Gastrocnemius medialis (tissue), 4 donors: ENCODE results near the gene PRDM2. TPM values are rescaled to one million over a fixed set of nuclear protein-coding genes. Genes with fewer than 3 reads are reported as not detected.
A peak's percentile ranks its signal among the peaks of the same experiment; 100 is the strongest.

ENCODE experiments used
- ATAC-seq, 2 donors: fragments of 150-250 bp; one replicate each; pipeline ENCODE4 v1.9.1; 2016
- DNase-seq, 2 donors: peaks; one replicate each; pipeline ENCODE4 v3.0.0-alpha.2; 2019
- H3K27ac ChIP-seq, 4 donors: fragments of 200-600 bp; sonication (generic); 1 replicate in 1 of 4; 2 replicates in 3 of 4; pipeline ENCODE4 v1.5.1; 2016 to 2018; ENCODE audit warnings: mild to moderate bottlenecking in 2 of 4, moderate library complexity in 1 of 4
- H3K27me3 ChIP-seq, 3 donors: fragments of 200-600 bp; sonication (generic) in 2 of 3; 1 replicate in 1 of 3; 2 replicates in 2 of 3; pipeline versions ENCODE4 v1.5.1 to v1.6.0; 2016 to 2019; ENCODE audit warnings: mild to moderate bottlenecking in 1 of 3, moderate library complexity in 1 of 3
- H3K36me3 ChIP-seq, 2 donors: fragments of 200-600 bp; sonication (generic) in 1 of 2; one replicate each; pipeline ENCODE4 v1.5.1; 2017 to 2018
- H3K4me1 ChIP-seq, 2 donors: fragments of 200-600 bp; sonication (generic) in 1 of 2; one replicate each; pipeline ENCODE4 v1.5.1; 2016 to 2017; ENCODE audit warnings: mild to moderate bottlenecking in 2 of 2
- H3K4me3 ChIP-seq, 4 donors: fragments of 200-600 bp; sonication (generic) in 3 of 4; 1 replicate in 1 of 4; 2 replicates in 3 of 4; pipeline ENCODE4 v1.5.1; 2016 to 2019; ENCODE audit warnings: mild to moderate bottlenecking in 2 of 4
- H3K9me3 ChIP-seq, 3 donors: fragments of 200-600 bp; sonication (generic) in 2 of 3; 1 replicate in 1 of 3; 2 replicates in 2 of 3; pipeline ENCODE4 v1.5.1; 2016 to 2019
- CTCF ChIP-seq, 5 experiments: fragments of 450-650 bp in 3 of 5; fragments of 200-600 bp in 2 of 5; sonication (generic) in 2 of 5; IDR thresholded peaks in 4 of 5; conservative IDR thresholded peaks in 1 of 5; 1 replicate in 4 of 5; 2 replicates in 1 of 5; pipeline ENCODE4 v1.5.1; 2016 to 2019; ENCODE audit warnings: antibody characterized with exemption in 5 of 5, mild to moderate bottlenecking in 3 of 5, moderate library complexity in 3 of 5
- POLR2A ChIP-seq, 2 donors: fragments of 450-650 bp; IDR thresholded peaks; one replicate each; pipeline ENCODE4 v1.6.1; 2017; ENCODE audit warnings: antibody characterized with exemption in 2 of 2, mild to moderate bottlenecking in 2 of 2, moderate library complexity in 2 of 2
- in situ Hi-C, 4 donors: fragments of 200-750 bp; cut with MboI; loops; one replicate each; pipeline versions ENCODE4 v1.15.0 to v1.8.0; 2017; ENCODE audit warnings: low sequenced_read_pairs in 4 of 4
- intact Hi-C: fragments of 100-400 bp; cut with DNase I; formaldehyde crosslinking; loops from one replicate; pipeline ENCODE4 v1.15.1; 2023; ENCODE audit warnings: low total_unique reads
- total RNA-seq, 4 donors: library from RNA; depleted of rRNA; stranded (reverse); fragments of >200 nt; gene quantifications; one replicate each; pipeline versions ENCODE4 v1.1.0 to v1.2.3, GENCODE V29; 2016

PRDM2 gene
- total RNA-seq, 4 donors from 2014 or later = 24.1 to 38.3 (median 35.6) TPM

DNA sequence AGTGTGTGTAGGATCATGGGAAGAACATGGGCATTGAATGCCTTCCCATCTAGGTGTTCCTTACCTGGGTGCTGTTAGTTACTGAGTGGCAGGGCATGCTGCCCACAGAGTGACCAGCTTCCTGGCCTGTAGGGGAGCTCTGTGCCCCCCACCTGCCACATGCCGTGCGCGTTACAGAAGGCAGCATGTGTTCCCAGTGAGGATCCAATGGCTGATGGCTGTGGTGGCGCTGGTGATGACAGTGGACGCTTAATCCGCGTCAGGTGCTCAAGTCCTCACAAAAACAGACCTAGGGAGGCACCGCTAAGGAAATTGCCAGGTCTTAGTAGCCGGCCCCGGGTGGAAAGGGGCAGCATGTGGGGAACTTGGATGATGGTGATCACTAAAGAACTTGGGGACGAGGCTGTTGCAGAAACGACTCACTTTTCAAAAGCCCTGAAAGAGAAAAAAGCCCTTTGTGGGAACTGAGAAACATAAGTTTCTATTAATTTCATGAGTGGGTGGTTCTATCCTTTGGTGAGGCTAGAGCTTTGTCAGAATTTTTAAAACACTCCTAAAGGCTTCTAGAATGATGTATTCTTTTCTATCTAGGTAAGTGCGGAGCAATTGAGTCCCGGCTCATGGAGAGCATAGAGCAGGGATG lies 93.2 kb downstream of the PRDM2 start:
- Histone ChIP-seq H3K9me3 (no peaks in the 10 kb centered on the region), H3K4me3 (no peak overlapping the region), H3K36me3 (no peaks in the 10 kb centered on the region), H3K27ac (peak overlapping the region; percentile 78 to 90 (median 88)), H3K27me3 (no peaks in the 10 kb centered on the region), H3K4me1 (peaks cover 67 to 69% of the 10 kb centered on the region in 2 donors)
- TF ChIP-seq POLR2A (IDR thresholded peaks at IDR 0.05) = peak in 1 of 2 donors; percentile 13
- TF ChIP-seq CTCF (IDR thresholded peaks at IDR 0.05 in 4 of 5, conservative IDR thresholded peaks at IDR 0.05 in 1 of 5) = no peak
- intact Hi-C loops (loop anchor here (2.0 to 10.0 kb wide), 2 partner anchors 44 to 278 kb away; partner anchors contain the start of gene LRRC38), in situ Hi-C loops (no loop called here)
- ATAC-seq = peak; percentile 31 to 42
- DNase-seq = peak; percentile 41 to 42

DNA sequence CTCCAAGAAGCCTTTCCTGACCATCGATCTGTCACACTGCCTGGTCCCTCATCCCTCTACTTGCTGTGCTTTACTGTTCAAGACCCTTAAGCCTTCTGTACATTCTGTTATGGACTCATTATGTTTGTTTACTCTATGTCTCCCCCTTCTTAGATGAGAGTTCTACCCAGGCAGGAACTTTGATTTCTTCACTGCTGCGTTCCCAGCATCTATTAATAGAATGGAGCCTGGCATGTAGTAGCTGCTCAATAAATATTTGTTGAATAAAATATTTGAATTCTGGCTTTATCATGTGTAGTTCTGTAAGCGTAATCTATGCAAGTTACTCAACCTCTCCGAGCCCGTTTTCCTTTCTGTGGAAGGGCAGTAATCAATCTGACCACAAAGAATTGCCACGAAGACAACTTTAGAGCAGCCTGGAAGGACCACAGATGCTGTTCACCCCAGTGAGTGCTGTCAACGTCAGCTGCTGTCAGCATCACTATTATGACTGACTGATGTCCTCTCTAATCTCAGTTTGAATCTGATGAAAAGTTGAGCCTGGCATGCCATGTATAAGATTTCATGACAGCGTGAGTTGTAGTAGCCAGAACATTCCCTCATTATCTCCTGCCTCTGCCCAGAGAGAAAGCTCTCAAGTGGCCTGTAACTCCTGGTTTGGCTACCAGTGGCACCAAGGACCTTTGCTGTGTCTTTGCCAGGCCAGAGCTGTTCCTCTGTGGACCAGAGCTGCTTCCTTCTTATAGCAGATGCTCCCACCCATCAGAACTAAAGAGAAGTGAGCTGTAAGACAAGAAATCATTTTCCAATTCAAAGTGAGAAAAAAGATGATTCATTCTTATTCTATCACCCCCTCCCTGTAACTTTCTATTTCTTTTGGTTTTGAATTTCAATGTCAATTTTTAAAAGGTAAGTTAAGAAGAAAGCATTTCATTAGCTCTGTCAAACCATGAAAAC lies 94.5 kb downstream of the PRDM2 start:
- Histone ChIP-seq H3K9me3 (no peaks in the 10 kb centered on the region), H3K4me3 (no peak overlapping the region), H3K36me3 (no peaks in the 10 kb centered on the region), H3K27me3 (no peaks in the 10 kb centered on the region), H3K4me1 (peaks cover 70 to 72% of the 10 kb centered on the region in 2 donors), H3K27ac (peak overlapping the region; percentile 78 to 90 (median 88))
- peak in 1 of 2 donors; percentile 37 for DNase-seq
- intact Hi-C loops (loop anchor here (10.0 kb wide), 1 partner anchor 280 kb away; the partner anchor contains the start of gene LRRC38), in situ Hi-C loops (no loop called here)
- TF ChIP-seq CTCF (IDR thresholded peaks at IDR 0.05 in 4 of 5, conservative IDR thresholded peaks at IDR 0.05 in 1 of 5) (no peak), POLR2A (IDR thresholded peaks at IDR 0.05) (no peak)
- peak; percentile 26 to 53 for ATAC-seq

GRCh38 chr1:13797397-13797796 lies 97.4 kb downstream of the PRDM2 start:
- TF ChIP-seq CTCF (IDR thresholded peaks at IDR 0.05 in 4 of 5, conservative IDR thresholded peaks at IDR 0.05 in 1 of 5) = no peak
- TF ChIP-seq POLR2A (IDR thresholded peaks at IDR 0.05) = no peak
- Histone ChIP-seq H3K27ac (peak overlapping the region in 1 of 4 donors; percentile 1), H3K4me1 (peaks cover 65 to 73% of the 10 kb centered on the region in 2 donors), H3K36me3 (no peaks in the 10 kb centered on the region), H3K27me3 (no peaks in the 10 kb centered on the region), H3K4me3 (no peak overlapping the region), H3K9me3 (no peaks in the 10 kb centered on the region)
- DNase-seq (no peak), ATAC-seq (no peak)
- in situ Hi-C loops = no loop called here
- intact Hi-C loops = loop anchor here (10.0 kb wide), 1 partner anchor 283 kb away; the partner anchor contains the start of gene LRRC38

DNA sequence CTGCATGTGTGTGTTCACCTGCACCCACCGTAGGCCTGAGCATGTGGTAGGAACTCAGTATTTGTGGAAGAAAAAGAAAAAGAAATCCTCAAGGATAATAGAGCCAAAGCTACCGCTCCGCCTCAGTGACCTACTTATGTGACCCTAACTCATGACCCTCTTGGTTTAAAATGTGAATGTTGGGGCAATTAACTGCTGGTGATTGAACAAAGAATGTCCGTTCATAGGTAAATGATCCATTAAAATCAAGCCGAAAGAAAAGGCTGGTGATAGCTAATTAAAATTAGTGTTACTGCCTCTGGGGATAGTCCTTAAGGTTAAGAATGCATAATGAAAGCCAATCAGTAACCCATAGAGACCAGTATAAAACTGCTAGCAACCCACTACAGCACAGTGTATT lies 98.1 kb downstream of the PRDM2 start:
- H3K27me3 ChIP-seq = no peaks in the 10 kb centered on the region
- no peak overlapping the region for H3K27ac ChIP-seq
- DNase-seq (no peak), ATAC-seq (no peak)
- no peaks in the 10 kb centered on the region for H3K9me3 ChIP-seq
- intact Hi-C loops = loop anchor here (10.0 kb wide), 1 partner anchor 283 kb away; the partner anchor contains the start of gene LRRC38
- no peak overlapping the region for H3K4me3 ChIP-seq
- in situ Hi-C loops = no loop called here
- no peaks in the 10 kb centered on the region for H3K36me3 ChIP-seq
- TF ChIP-seq CTCF (IDR thresholded peaks at IDR 0.05 in 4 of 5, conservative IDR thresholded peaks at IDR 0.05 in 1 of 5) (no peak), POLR2A (IDR thresholded peaks at IDR 0.05) (no peak)
- peaks cover 59 to 66% of the 10 kb centered on the region in 2 donors for H3K4me1 ChIP-seq
